22Rv1 (cell line): ENCODE measurements around the gene CEBPG.

Experiments
- CTCF ChIP-seq: fragments of 450-650 bp; IDR thresholded peaks from 2 replicates; pipeline ENCODE4 v1.5.1; 2017; ENCODE audit warnings: mild to moderate bottlenecking
- ZFX ChIP-seq: fragments of 450-650 bp; IDR thresholded peaks from 2 replicates; pipeline ENCODE4 v1.6.1; 2017; ENCODE audit warnings: antibody characterized with exemption, borderline replicate concordance

DNA sequence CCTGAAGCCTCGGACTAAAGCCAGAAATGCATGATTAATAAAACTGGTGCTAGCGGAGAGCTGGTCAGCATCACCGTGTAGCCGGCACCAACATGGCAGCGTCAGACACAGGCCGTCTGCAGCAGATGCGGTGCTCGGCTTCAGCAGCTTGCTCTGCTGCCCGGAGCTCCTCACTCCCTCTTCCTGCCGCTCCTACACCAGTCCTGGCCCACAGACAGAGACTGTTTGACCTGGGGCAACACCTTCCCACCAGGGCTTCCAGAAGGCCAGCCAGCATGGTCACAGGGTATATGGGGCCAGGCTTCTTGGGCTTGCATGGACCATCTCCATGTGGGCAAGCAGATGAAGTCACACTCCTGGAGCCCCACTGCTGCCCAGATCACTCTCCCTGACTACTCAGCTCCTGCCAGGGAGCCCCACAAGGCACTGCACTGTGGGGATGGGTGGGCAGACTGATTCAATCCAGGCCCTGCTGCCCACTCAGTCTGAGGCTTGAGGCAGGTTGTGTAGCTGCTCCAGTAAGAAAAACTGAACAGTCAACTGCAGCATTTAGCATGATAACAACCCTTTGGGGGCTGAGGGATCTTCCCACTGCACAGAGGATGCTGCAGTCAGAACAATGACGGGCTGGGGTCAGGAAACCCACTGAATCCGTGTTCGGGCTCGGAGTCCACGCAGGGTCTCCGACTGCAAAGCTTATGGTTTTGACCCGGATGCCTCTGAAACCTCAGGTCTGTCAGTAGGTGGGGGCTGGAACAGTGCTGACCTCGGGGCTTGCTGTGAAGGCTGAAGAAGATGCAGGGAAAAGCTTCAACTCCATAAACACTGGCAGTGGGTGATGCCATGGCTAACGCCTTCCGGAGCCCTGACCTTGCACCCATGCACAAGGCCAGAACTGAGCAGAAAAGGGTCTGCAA lies 45.6 kb downstream of the CEBPG start:
- TF ChIP-seq CTCF (no peak), ZFX (no peak)
